Fibroblast of the aortic adventitia (primary cell): Measurements from ENCODE around the gene PIEZO1. TPM values are rescaled to one million over a fixed set of nuclear protein-coding genes. Genes with fewer than 3 reads are reported as not detected.

ENCODE experiments used
- DNase-seq: peaks from one replicate; pipeline ENCODE4 v3.0.0-alpha.2; 2010; ENCODE audit warnings: low read depth
- H3K4me3 ChIP-seq: 2 replicates; pipeline ENCODE4 v1.5.1; 2011; ENCODE audit warnings: low read depth, mild to moderate bottlenecking, control low read depth, low read length, moderate library complexity
- CTCF ChIP-seq: IDR thresholded peaks from 2 replicates; pipeline ENCODE4 v1.5.1; 2011; ENCODE audit warnings: mild to moderate bottlenecking, low read length, control low read depth, inconsistent platforms; ENCODE audit not compliant: insufficient read depth
- total RNA-seq: library from RNA; depleted of rRNA; stranded (reverse); fragments of >200 nt; gene quantifications from 2 replicates; pipeline ENCODE4 v1.2.3, GENCODE V29; 2012; ENCODE audit warnings: low replicate concordance

The PIEZO1 gene
- total RNA-seq, 1 donor = 143 TPM

- TF ChIP-seq CTCF = no peak
- DNase-seq = peak; percentile 61
- no peak overlapping the region for H3K4me3 ChIP-seq
Observed at GRCh38 chr16:88700636-88701482, 84.2 kb downstream of the PIEZO1 start.

GRCh38 chr16:88700322-88700635 is 84.7 kb downstream of the PIEZO1 start:
- no peak for DNase-seq
- no peak overlapping the region for H3K4me3 ChIP-seq
- TF ChIP-seq CTCF = no peak

- no peak for DNase-seq
- H3K4me3 ChIP-seq = no peak overlapping the region
- no peak for TF ChIP-seq CTCF
Observed at GRCh38 chr16:88699180-88699579, 85.8 kb downstream of the PIEZO1 start.

GRCh38 chr16:88698646-88699045 is 86.4 kb downstream of the PIEZO1 start:
- H3K4me3 ChIP-seq = no peak overlapping the region
- no peak for DNase-seq
- no peak for TF ChIP-seq CTCF

- no peak for TF ChIP-seq CTCF
- H3K4me3 ChIP-seq = no peak overlapping the region
- DNase-seq = no peak
Observed at GRCh38 chr16:88697831-88698615, 87.0 kb downstream of the PIEZO1 start.

- no peak for DNase-seq
- no peak for TF ChIP-seq CTCF
- no peak overlapping the region for H3K4me3 ChIP-seq
Observed at GRCh38 chr16:88697116-88697830, 87.7 kb downstream of the PIEZO1 start.
